A549 treated with GW870086 at 1 μM for 4 hours (cell line): ENCODE measurements around the gene KDM4B. TPM values are rescaled to one million over a fixed set of nuclear protein-coding genes. Genes with fewer than 3 reads are reported as not detected.

Source experiments
- total RNA-seq: library from RNA; stranded (reverse); fragments of 200-300 nt; extraction: Qiagen RNA extraction; gene quantifications from 5 replicates; pipeline ENCODE4 v1.2.3, GENCODE V29; 2022; ENCODE audit warnings: low read depth

The KDM4B gene
- total RNA-seq, result 6.6 to 10.3 TPM (median 9.6 TPM) in 5 replicates

DNA sequence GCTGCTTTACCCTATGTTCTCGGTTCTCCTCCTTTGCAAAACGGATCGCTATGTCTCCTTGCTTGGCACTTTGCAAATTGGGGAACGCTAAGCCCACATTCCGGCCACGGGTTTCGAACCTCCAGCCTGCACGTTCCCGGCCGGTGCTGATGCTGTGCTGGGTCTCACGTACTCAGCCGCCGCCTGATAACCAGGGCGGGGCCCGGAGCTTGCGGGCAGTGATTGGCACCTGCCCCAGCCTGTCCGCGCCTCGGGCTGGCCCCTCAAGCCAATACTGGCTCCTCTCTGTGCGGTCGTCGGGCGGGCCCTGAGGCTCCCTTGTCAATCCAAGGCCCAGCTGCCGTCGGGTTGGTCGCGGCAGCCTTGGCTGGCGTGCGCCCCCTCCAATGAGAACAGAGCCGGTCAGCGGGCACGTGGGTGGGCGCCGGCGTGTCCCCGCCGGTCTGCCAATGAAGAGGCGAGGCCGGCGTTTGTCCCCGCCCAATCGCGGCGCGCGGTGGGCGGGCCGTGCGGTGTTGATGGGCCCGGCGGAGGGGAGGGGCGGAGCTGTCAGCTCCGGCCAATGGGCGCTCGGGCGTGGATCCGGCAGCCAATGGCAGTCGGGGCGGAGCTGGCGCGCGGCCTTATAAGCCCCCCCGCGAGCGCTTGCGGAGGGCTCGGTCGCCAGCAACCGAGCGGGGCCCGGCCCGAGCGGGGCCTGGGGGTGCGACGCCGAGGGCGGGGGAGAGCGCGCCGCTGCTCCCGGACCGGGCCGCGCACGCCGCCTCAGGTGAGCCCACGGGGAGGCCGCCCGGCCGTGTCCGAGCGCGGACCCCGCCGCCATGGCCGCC, at the start of gene KDM4B:
KDM4B (plus strand) TSS at position 652 of the 830 bp plus-strand sequence. CDS start 63,778 bp downstream, outside the sequence.

Other genes with a start within 250 kb of the KDM4B start
- gene DPP9, start 245.3 kb upstream of the KDM4B start, total RNA-seq, result 53.4 to 65.4 TPM (median 59.7 TPM) in 5 replicates
- gene FEM1A, start 177.4 kb upstream of the KDM4B start, total RNA-seq, result 5.6 to 6.3 TPM (median 6.1 TPM) in 5 replicates
- 7.2 to 10.1 TPM (median 9.7 TPM) in 5 replicates for gene TICAM1, start 137.4 kb upstream of the KDM4B start, total RNA-seq
- gene PLIN3, start 101.4 kb upstream of the KDM4B start, total RNA-seq, result 150 to 164 TPM (median 160 TPM) in 5 replicates
- not detected in 5 replicates for gene ARRDC5, start 66.2 kb upstream of the KDM4B start, total RNA-seq
- 39.2 to 48.7 TPM (median 43.0 TPM) in 5 replicates for gene UHRF1, start 59.6 kb upstream of the KDM4B start, total RNA-seq